22Rv1 (cell line): Measurements from ENCODE around the gene POLD2.

Experiments used
- CTCF ChIP-seq: fragments of 450-650 bp; IDR thresholded peaks from 2 replicates; pipeline ENCODE4 v1.5.1; 2017; ENCODE audit warnings: mild to moderate bottlenecking
- ZFX ChIP-seq: fragments of 450-650 bp; IDR thresholded peaks from 2 replicates; pipeline ENCODE4 v1.6.1; 2017; ENCODE audit warnings: antibody characterized with exemption, borderline replicate concordance

GRCh38 chr7:44152971-44153947, 29.9 kb upstream of the POLD2 start:
- no peak for TF ChIP-seq CTCF
- TF ChIP-seq ZFX = no peak
